Stimulated activated CD4-positive, alpha-beta T cell treated with anti-CD3 and anti-CD28 coated beads, Interleukin-15, amount 100 ng/mL, for 48 hours (primary cell): ENCODE data around the gene CACNA1C.

Experiments used
- DNase-seq, 2 donors: peaks; one replicate each; pipeline ENCODE4 v3.0.0-alpha.2; 2020; ENCODE audit warnings: low read depth in 2 of 2

The CACNA1C gene

GRCh38 chr12:2360630-2361170 is 307.9 kb downstream of the CACNA1C start:
- DNase-seq, result no peak

- no peak for DNase-seq
These were observed 311.2 kb downstream of the CACNA1C start for GRCh38 chr12:2363836-2364609.

GRCh38 chr12:2364631-2365051 is 311.9 kb downstream of the CACNA1C start:
- DNase-seq, result no peak

- no peak for DNase-seq
These were observed 313.9 kb downstream of the CACNA1C start for GRCh38 chr12:2366711-2367110.

- no peak for DNase-seq
These were observed 319.4 kb downstream of the CACNA1C start for GRCh38 chr12:2372178-2372577.

- no peak for DNase-seq
These were observed 319.9 kb downstream of the CACNA1C start for GRCh38 chr12:2372735-2373134.

- no peak for DNase-seq
These were observed 320.5 kb downstream of the CACNA1C start for GRCh38 chr12:2373307-2373706.

- DNase-seq, result no peak
These were observed 321.5 kb downstream of the CACNA1C start for GRCh38 chr12:2374092-2374906.

GRCh38 chr12:2375871-2376270 is 323.1 kb downstream of the CACNA1C start:
- no peak for DNase-seq

GRCh38 chr12:2376908-2377657 is 324.3 kb downstream of the CACNA1C start:
- DNase-seq, result no peak

GRCh38 chr12:2378835-2379330 is 326.1 kb downstream of the CACNA1C start:
- no peak for DNase-seq

- no peak for DNase-seq
These were observed 328.2 kb downstream of the CACNA1C start for GRCh38 chr12:2380946-2381345.

- no peak for DNase-seq
These were observed 329.8 kb downstream of the CACNA1C start for GRCh38 chr12:2382370-2383155.

- DNase-seq, result no peak
These were observed 330.7 kb downstream of the CACNA1C start for GRCh38 chr12:2383325-2384028.

- no peak for DNase-seq
These were observed 331.2 kb downstream of the CACNA1C start for GRCh38 chr12:2384029-2384386.

- DNase-seq, result no peak
These were observed 332.0 kb downstream of the CACNA1C start for GRCh38 chr12:2384533-2385351.

- no peak for DNase-seq
These were observed 332.7 kb downstream of the CACNA1C start for GRCh38 chr12:2385529-2385928.

- DNase-seq, result no peak
These were observed 333.8 kb downstream of the CACNA1C start for GRCh38 chr12:2386566-2386965.

- DNase-seq, result peak; percentile 22 to 25
These were observed 334.5 kb downstream of the CACNA1C start for GRCh38 chr12:2387103-2387834.
